ENCODE data around the gene DCTN3. TPM values are rescaled to one million over a fixed set of nuclear protein-coding genes. Genes with fewer than 3 reads are reported as not detected.

DCTN3 gene
- total RNA-seq, 6 experiments from 2014 or later: 150 to 176 (median 161) TPM

- Mint-ChIP-seq H3K36me3 (ENCODE audit: low read depth) (no peaks in the 10 kb centered on the region), H3K9me3 (no peaks in the 10 kb centered on the region), H3K27ac (no peak overlapping the region), H3K4me1 (ENCODE audit: low read depth) (no peaks in the 10 kb centered on the region), H3K4me3 (no peak overlapping the region), H3K27me3 (ENCODE audit: insufficient read depth) (peaks cover 72% of the 10 kb centered on the region)
- no peak for DNase-seq
- no peak for TF ChIP-seq CTCF (IDR thresholded peaks at IDR 0.05)
Observed at GRCh38 chr9:34588671-34589635, 31.3 kb downstream of the DCTN3 start.

GRCh38 chr9:34587271-34587670 is 33.0 kb downstream of the DCTN3 start:
- Mint-ChIP-seq H3K9me3 (no peaks in the 10 kb centered on the region), H3K4me3 (no peak overlapping the region), H3K27me3 (ENCODE audit: insufficient read depth) (peaks cover 65% of the 10 kb centered on the region), H3K36me3 (ENCODE audit: low read depth) (no peaks in the 10 kb centered on the region), H3K27ac (no peak overlapping the region), H3K4me1 (ENCODE audit: low read depth) (no peaks in the 10 kb centered on the region)
- TF ChIP-seq CTCF (IDR thresholded peaks at IDR 0.05): no peak
- DNase-seq: no peak

- H3K27ac Mint-ChIP-seq: no peak overlapping the region
- no peaks in the 10 kb centered on the region for H3K4me1 Mint-ChIP-seq (ENCODE audit: low read depth)
- no peak overlapping the region for H3K4me3 Mint-ChIP-seq
- H3K9me3 Mint-ChIP-seq: no peaks in the 10 kb centered on the region
- no peak for DNase-seq
- no peaks in the 10 kb centered on the region for H3K36me3 Mint-ChIP-seq (ENCODE audit: low read depth)
- no peak for TF ChIP-seq CTCF (IDR thresholded peaks at IDR 0.05)
- H3K27me3 Mint-ChIP-seq (ENCODE audit: insufficient read depth): peaks cover 56% of the 10 kb centered on the region
Observed at GRCh38 chr9:34585946-34586669, 34.2 kb downstream of the DCTN3 start.

GRCh38 chr9:34584970-34585369 is 35.3 kb downstream of the DCTN3 start:
- no peaks in the 10 kb centered on the region for H3K36me3 Mint-ChIP-seq (ENCODE audit: low read depth)
- peaks cover 59% of the 10 kb centered on the region for H3K27me3 Mint-ChIP-seq (ENCODE audit: insufficient read depth)
- no peak overlapping the region for H3K27ac Mint-ChIP-seq
- H3K4me1 Mint-ChIP-seq (ENCODE audit: low read depth): no peaks in the 10 kb centered on the region
- no peak for TF ChIP-seq CTCF (IDR thresholded peaks at IDR 0.05)
- H3K9me3 Mint-ChIP-seq: no peaks in the 10 kb centered on the region
- no peak for DNase-seq
- no peak overlapping the region for H3K4me3 Mint-ChIP-seq

- Mint-ChIP-seq H3K4me1 (ENCODE audit: low read depth) (no peaks in the 10 kb centered on the region), H3K27ac (no peak overlapping the region), H3K4me3 (no peak overlapping the region), H3K9me3 (no peaks in the 10 kb centered on the region), H3K36me3 (ENCODE audit: low read depth) (no peaks in the 10 kb centered on the region), H3K27me3 (ENCODE audit: insufficient read depth) (peaks cover 54% of the 10 kb centered on the region)
- DNase-seq: no peak
- no peak for TF ChIP-seq CTCF (IDR thresholded peaks at IDR 0.05)
Observed at GRCh38 chr9:34582787-34583186, 37.5 kb downstream of the DCTN3 start.
